HG03571 (cell line): ENCODE results near the gene ZNF57.
A peak's percentile ranks its signal among the peaks of the same experiment; 100 is the strongest.
"Not testable (repeated sequence)": the region's sequence is repeated elsewhere in the genome, so short reads cannot be mapped to it uniquely, and the experiment has no call there.

ENCODE experiments used
- ATAC-seq: cut with Tn5 transposase; IDR thresholded peaks from one replicate; pipeline ENCODE4 v1.9.1; 2021; ENCODE audit not compliant: unreplicated experiment

The ZNF57 gene

GRCh38 chr19:2900296-2901252 lies at the start of gene ZNF57:
TSS of gene ZNF57 (plus strand) at chr19:2900928. CDS start at chr19:2901046, 118 bp downstream.
- peak; percentile 86 for ATAC-seq

GRCh38 chr19:2852598-2852997 lies 48.1 kb upstream of the ZNF57 start:
- ATAC-seq = no peak

DNA sequence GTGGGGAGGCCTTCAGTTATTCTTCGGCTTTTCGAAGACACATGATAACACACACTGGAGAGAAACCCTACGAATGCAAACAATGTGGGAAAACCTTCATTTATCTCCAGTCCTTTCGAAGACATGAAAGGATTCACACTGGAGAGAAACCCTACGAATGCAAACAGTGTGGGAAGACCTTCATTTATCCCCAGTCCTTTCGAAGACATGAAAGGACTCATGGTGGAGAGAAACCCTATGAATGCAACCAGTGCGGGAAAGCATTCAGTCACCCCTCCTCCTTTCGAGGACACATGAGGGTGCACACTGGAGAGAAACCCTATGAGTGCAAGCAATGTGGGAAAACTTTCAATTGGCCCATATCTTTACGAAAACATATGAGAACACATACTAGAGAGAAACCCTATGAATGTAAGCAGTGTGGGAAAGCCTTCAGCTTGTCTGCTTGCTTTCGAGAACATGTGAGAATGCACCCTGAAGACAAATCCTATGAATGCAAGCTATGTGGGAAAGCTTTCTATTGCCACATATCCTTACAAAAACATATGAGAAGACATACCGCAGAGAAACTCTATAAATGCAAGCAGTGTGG lies 47.6 kb upstream of the ZNF57 start:
- no peak for ATAC-seq

DNA sequence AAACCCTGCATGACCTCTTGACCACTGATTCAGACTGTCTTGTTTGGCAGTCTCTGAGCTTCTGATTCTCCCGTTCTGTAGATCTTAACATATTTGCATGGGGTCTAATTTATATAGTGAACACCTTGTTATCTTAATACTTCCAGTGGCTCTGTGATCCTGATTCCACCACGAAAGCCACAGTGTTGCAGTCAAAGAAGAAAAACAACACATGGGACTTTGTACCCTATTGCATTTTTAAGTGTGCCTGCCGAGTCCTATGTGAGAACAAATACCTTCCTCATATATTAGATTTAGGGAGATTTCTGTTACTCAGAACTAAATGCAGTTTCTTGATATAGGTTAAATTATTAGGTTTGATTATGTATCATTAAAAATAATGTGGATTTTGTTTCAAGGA lies 45.9 kb upstream of the ZNF57 start:
- ATAC-seq = no peak

DNA sequence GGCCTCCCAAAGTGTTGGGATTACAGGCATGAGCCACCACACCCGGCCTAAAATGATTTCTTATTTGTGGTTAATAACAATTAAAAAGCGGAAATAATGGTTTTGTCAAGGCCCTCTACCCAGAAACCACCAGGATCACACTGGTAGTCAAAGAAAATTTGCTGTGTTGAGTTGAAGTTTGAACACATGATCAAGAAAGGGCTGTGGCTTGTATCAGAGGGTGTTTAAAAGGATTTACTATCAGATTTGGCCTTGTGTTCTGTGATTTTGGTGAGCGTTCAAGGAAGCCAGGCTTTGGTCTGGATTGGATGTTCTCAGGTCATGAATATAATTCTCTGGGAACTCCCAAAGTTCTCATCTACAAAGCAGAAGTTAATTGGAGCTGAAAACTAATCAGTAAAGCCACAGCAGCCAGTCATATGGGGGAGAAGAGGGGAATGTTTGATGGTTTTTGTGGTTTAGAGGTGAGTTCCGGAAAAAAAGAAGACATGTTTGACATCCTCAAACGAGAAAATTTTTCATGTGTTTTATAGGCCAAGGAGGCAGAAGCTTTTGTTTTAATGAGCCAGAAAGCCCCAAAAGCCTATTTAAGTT lies 44.2 kb upstream of the ZNF57 start:
- no peak for ATAC-seq

DNA sequence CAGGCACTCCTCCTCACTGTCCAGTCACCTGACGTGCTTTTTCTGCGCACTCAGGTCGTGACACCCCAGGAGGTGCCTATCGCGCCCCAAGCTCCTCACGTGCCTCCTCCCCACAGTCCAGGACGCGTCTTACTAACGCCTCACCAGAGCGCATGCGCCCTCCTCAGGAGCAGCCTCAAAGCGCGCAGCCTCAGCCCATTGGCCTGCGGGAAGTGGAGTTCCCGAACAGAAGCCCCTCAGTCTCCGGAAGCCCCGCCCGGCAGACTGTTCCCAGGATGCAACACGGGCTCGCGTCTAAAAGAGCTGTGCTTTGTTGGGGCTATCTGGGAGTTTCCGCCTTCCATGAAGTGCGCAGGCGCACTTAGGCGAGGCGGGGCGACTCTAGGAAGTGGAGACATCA lies 41.9 kb upstream of the ZNF57 start:
- ATAC-seq = no peak

GRCh38 chr19:2863816-2864215 lies 36.9 kb upstream of the ZNF57 start:
- no peak for ATAC-seq

DNA sequence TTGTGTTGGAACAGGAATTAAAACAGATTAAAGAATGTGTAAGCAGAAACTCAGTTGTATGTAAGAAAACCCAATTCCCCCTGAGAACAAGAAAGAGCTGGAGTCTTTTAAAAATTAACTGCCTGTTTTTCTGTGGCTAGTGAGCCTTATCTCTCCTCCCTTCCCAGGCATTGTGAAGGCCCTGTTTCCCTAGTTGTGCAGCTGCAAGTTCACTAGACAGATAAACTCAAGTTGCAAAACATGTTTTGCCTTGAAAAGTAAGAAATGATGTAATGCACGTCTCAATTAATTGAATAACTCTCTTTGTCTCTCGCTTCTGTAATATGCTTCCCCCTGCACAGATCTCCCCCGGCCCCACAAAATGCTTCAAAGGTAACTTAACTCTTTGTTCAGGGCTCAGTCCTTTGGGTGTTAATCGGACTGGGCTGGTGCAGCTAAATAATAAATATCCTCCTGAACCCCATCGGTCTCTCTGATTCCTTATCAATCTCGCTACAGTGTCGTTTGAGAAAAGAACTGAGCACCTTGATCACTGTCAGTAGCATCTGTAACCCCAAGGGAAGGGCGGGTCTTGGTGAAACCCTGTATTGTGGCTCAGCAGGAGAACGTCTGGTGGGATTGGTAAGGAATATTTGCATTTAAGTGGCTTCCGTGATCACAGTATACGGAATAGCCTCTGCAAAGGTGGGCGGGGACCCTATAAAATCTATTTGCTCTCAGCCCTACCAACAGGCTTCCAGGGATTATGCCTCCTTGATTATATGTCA lies 35.2 kb upstream of the ZNF57 start:
- no peak for ATAC-seq

GRCh38 chr19:2866495-2867024 lies 34.2 kb upstream of the ZNF57 start:
- no peak for ATAC-seq

DNA sequence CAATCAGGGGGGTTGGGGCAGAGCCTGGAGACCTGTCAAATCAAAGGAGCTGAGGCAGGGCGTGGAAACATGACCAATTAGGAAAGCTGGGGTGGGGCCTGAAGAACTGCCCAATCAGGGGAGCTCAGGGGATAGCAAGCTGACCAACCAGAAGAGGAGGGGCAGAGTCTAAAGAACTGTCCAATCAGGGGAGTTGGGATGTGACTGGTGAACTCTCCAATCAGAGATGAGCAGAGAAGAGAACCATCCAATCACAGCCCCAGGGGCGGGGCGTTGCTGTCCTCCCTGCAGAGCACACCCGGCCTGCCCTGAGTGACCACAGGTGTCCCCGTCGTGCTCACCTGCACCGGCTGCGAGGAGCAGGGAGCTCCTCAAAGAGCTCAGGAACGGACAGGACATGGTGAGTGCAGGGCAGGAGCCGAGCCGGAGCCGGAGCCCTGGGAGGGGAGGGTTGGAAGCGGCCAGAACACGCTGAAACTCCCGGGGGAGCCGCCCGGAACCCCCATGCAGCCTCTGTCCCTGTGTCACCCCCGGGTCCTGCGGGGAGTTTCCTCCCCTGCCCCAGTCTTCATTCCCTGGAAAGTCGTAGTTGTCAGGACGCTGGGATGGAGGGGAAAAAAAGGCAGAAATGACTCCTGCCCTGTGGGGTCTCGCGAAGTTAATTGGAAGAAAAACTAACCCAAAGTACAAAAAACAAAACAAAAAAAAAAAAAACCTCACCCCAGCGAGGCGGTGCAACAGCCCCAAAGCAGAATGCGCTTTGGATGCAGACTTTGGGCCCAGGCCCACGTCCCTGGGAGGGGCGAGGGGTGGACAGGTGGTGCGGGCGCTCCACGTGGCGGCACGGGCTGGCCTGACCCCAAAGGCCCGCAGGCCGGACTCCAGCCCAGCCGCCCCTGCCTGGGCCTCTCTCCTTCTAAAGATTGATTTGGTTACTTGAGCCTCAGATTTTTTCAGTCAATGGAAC lies 33.4 kb upstream of the ZNF57 start, which contains the start of gene ZNF556:
Gene ZNF556, plus strand, starts transcription at position 311 of the 967 bp plus-strand sequence. Its CDS starts 87 bp downstream, at position 398.
- no peak for ATAC-seq

- no peak for ATAC-seq
These were observed 31.1 kb upstream of the ZNF57 start for GRCh38 chr19:2869618-2870017.

DNA sequence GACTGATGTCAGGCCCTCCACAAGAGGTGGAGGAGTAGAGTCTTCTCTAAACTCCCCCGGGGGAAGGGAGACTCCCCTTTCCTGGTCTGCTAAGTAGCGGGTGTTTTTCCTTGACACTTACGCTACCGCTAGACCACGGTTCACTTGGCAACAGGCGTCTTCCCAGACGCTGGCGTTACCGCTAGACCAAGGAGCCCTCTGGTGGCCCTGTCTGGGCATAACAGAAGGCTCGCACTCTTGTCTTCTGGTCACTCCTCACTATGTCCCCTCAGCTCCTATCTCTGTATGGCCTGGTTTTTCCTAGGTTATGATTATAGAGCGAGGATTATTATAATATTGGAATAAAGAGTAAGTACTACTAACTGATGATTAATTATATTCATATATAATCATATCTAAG lies 28.6 kb upstream of the ZNF57 start:
- ATAC-seq = not testable (repeated sequence)

GRCh38 chr19:2877398-2878331 lies 23.1 kb upstream of the ZNF57 start:
- ATAC-seq = no peak

GRCh38 chr19:2883686-2884439 lies 16.9 kb upstream of the ZNF57 start:
- ATAC-seq = no peak

GRCh38 chr19:2885736-2886135 lies 15.0 kb upstream of the ZNF57 start:
- ATAC-seq = no peak

DNA sequence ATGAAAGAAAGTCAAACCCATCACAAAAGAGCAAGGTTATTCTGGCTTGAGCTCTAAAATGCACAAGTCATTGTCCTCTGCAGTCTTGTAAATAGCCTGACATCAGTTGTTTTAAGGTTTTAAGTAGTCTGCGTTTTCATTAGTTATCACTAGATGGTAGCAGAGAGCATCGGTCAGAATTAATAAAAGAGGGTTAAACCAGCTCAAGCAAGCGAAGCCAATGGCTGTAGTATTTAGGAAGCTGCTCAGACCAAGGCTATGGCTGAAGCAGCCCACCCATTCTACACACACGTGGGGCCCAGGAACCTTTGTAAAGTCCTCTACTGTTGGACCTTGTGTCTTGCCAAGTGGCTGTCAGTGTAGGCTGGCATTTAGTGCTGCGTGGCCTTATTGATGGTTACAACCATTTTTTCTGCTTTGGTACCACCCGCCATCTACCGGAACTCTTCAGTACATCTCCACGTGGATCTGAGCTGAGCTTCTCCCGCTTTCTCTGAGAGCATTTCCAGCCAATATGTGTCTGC lies 13.3 kb upstream of the ZNF57 start:
- ATAC-seq = no peak

- no peak for ATAC-seq
These were observed 11.9 kb upstream of the ZNF57 start for GRCh38 chr19:2888731-2889224.
